ENCODE measurements around the gene UGGT2.

GRCh38 chr13:95814495-95814894 lies 238.7 kb downstream of the UGGT2 start:
- TF ChIP-seq EZH2phosphoT487 (IDR thresholded peaks at IDR 0.05; ENCODE audit: insufficient read depth, low read depth) = no peak
- TF ChIP-seq EZH2 (IDR thresholded peaks at IDR 0.05; ENCODE audit: insufficient read depth, poor library complexity, severe bottlenecking) = no peak

Measured in GM23248 (cell line).